ENCODE results near the gene MELTF. TPM values are rescaled to one million over a fixed set of nuclear protein-coding genes. Genes with fewer than 3 reads are reported as not detected.

MELTF gene
- total RNA-seq, 1 donor from 2014 or later, result 31.8 TPM

GRCh38 chr3:197002701-197003454, 26.7 kb downstream of the MELTF start:
- TF ChIP-seq CTCF (IDR thresholded peaks at IDR 0.05; ENCODE audit: partially characterized antibody, unreplicated experiment), result peak; percentile 78
- no peak overlapping the region for H3K4me3 Mint-ChIP-seq (ENCODE audit: unreplicated experiment)
- peaks cover 13% of the 10 kb centered on the region for H3K36me3 Mint-ChIP-seq (ENCODE audit: unreplicated experiment)
- H3K9me3 Mint-ChIP-seq (ENCODE audit: unreplicated experiment), result peaks cover 10% of the 10 kb centered on the region
- peak; percentile 79 for DNase-seq
- peaks cover 19% of the 10 kb centered on the region for H3K27me3 Mint-ChIP-seq (ENCODE audit: unreplicated experiment)
- H3K4me1 Mint-ChIP-seq (ENCODE audit: low read depth, unreplicated experiment), result no peaks in the 10 kb centered on the region
- no peak overlapping the region for H3K27ac Mint-ChIP-seq (ENCODE audit: unreplicated experiment)

GRCh38 chr3:197001972-197002700, 27.5 kb downstream of the MELTF start:
- H3K9me3 Mint-ChIP-seq (ENCODE audit: unreplicated experiment), result peaks cover 10% of the 10 kb centered on the region

GRCh38 chr3:197001106-197001971, 28.3 kb downstream of the MELTF start:
- Mint-ChIP-seq H3K4me3 (ENCODE audit: unreplicated experiment) (peak overlapping the region; percentile 82), H3K27me3 (ENCODE audit: unreplicated experiment) (peaks cover 20% of the 10 kb centered on the region), H3K4me1 (ENCODE audit: low read depth, unreplicated experiment) (peaks cover 2% of the 10 kb centered on the region), H3K9me3 (ENCODE audit: unreplicated experiment) (peaks cover 10% of the 10 kb centered on the region), H3K36me3 (ENCODE audit: unreplicated experiment) (peaks cover 13% of the 10 kb centered on the region), H3K27ac (ENCODE audit: unreplicated experiment) (no peak overlapping the region)
- no peak for TF ChIP-seq CTCF (IDR thresholded peaks at IDR 0.05; ENCODE audit: partially characterized antibody, unreplicated experiment)
- DNase-seq, result no peak

More at GRCh38 chr3:197001972-197002700, 27.5 kb downstream of the MELTF start:
- no peak for DNase-seq
- H3K4me1 Mint-ChIP-seq (ENCODE audit: low read depth, unreplicated experiment), result no peaks in the 10 kb centered on the region
- no peak overlapping the region for H3K27ac Mint-ChIP-seq (ENCODE audit: unreplicated experiment)
- H3K4me3 Mint-ChIP-seq (ENCODE audit: unreplicated experiment), result peak overlapping the region; percentile 82
- TF ChIP-seq CTCF (IDR thresholded peaks at IDR 0.05; ENCODE audit: partially characterized antibody, unreplicated experiment), result no peak
- peaks cover 13% of the 10 kb centered on the region for H3K36me3 Mint-ChIP-seq (ENCODE audit: unreplicated experiment)
- H3K27me3 Mint-ChIP-seq (ENCODE audit: unreplicated experiment), result peaks cover 20% of the 10 kb centered on the region

- no peak for TF ChIP-seq CTCF (IDR thresholded peaks at IDR 0.05; ENCODE audit: partially characterized antibody, unreplicated experiment)
- no peak for DNase-seq
- Mint-ChIP-seq H3K27ac (ENCODE audit: unreplicated experiment) (no peak overlapping the region), H3K9me3 (ENCODE audit: unreplicated experiment) (peaks cover 5% of the 10 kb centered on the region), H3K4me3 (ENCODE audit: unreplicated experiment) (no peak overlapping the region), H3K36me3 (ENCODE audit: unreplicated experiment) (peaks cover 9% of the 10 kb centered on the region), H3K4me1 (ENCODE audit: low read depth, unreplicated experiment) (peaks cover 7% of the 10 kb centered on the region), H3K27me3 (ENCODE audit: unreplicated experiment) (peaks cover 16% of the 10 kb centered on the region)
Measured at GRCh38 chr3:197000211-197000610, 29.4 kb downstream of the MELTF start.

Data from glutamatergic neuron (in vitro differentiated cells).